Left ventricle myocardium superior (tissue), 1 donor: ENCODE data around the gene SRRM5. TPM values are rescaled to one million over a fixed set of nuclear protein-coding genes. Genes with fewer than 3 reads are reported as not detected.
"Not testable (repeated sequence)": the region's sequence is repeated elsewhere in the genome, so short reads cannot be mapped to it uniquely, and the experiment has no call there.

Source experiments
- ATAC-seq: fragments of 200-7000 bp; cut with Tn5 transposase; one replicate; pipeline ENCODE4 v1.9.1; 2020; ENCODE audit warnings: mild to moderate bottlenecking, moderate library complexity
- DNase-seq: peaks from one replicate; pipeline ENCODE4 v3.0.0-alpha.2; 2020
- intact Hi-C: fragments of 100-400 bp; cut with micrococcal nuclease; formaldehyde crosslinking; loops from one replicate; pipeline ENCODE4 v1.11.0; 2022
- total RNA-seq: library from RNA; stranded (reverse); fragmentation: NEBNext Ultra II Directional; extraction: Animal tissue kit (Norgen Biotek cat#: 25700); gene quantifications from one replicate; pipeline ENCODE4 v1.2.1, GENCODE V29; 2021
- donor health status: DM: no; HTN: yes; CAD: no; lungs with severe emphysema.

SRRM5 gene
- total RNA-seq, 1 donor from 2014 or later, result 0.20 TPM

DNA sequence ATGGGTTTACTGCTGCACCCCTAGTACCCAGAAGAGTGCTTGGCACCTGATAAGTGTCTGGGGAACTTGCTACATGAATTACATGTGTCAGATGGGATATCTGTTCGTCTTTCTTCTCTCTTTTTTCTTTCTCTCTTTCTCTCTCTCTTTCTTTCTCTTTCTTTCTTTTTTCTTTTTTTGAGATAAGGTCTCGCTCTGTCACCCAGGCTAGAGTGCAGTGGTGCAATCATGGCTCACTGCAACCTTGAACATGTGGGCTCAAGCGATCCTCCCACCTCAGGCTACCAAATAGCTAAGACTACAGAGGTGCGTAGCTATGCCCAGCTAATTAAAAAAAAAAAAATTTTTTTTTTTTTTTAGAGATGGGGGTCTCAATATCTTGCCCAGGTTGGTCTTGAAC, 21.6 kb downstream of the SRRM5 start:
- DNase-seq (no peak), ATAC-seq (no peak)
- intact Hi-C loops, result no loop called here

DNA sequence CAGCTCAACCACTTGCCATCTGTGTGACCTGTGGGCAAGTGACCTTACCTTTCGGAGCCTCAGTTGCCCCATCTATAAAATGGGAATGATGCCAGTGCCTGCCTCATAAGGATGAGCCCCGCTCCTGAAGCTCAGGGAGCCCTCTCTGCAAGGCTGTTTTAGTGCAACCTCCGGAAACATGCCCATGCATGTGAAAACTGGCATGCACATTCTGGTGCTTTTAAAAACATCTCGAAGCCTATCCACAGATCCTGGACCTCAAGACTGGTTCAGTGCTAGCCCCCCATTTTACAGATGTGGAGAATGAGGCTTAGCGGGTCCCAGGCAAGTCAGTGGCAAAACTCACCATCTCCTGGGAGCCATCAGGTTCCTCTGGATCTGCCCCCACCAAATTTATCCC, 22.2 kb downstream of the SRRM5 start:
- intact Hi-C loops, result no loop called here
- DNase-seq (no peak), ATAC-seq (no peak)

DNA sequence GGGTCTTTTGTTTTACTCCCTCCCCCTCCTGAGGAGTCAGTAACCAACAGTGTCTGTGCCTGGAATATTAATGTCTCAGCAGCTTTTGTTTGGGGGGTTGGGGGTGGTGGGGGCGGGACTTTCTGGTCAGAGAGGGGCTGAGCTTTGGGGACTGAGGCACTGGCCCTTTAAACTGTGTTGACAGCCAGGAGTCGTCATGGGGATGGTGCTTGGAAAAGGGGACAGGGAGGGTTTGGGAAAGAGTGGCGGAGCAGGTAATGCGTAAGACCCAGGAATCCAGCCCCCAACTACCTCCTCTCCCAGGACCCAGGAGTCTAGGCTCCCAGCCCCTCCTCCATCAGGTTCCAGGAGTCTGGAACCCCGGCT, 22.6 kb downstream of the SRRM5 start:
- no peak for ATAC-seq
- DNase-seq, result no peak
- intact Hi-C loops, result no loop called here

DNA sequence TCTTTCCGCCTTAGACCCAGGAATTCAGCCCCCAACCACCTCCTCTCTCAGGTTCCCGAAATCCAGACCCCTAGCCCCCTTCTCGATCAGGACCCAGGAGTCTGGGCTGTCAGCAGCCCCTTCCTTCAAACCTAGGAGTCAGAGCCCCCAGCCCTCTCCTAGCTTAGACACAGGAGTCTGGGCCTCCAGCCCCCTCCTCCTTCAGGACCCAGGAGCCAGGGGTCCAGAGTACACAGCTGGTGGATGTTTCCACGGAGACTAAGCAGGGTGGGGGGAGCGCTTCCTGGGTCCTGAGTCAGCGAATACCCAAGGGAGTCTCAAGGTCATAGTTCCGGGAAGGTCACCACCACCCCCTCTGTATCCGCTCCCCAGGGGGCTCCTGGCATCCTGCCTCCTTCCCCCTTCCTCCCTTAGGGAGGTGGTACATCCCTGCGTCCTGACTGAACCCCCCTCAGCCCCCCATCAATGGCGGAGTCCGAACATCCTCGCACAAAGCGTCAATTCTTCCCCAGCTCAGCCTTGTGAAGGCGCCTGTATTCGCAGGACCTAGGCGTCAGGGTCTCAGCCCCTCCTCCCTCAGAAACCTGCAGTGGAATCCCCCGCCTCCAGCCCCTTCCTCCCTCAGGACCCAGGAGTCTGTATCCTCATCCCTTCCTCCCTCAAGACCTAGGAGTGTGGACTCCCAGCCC, 23.1 kb downstream of the SRRM5 start:
- ATAC-seq, result no peak
- no peak for DNase-seq
- intact Hi-C loops, result no loop called here

DNA sequence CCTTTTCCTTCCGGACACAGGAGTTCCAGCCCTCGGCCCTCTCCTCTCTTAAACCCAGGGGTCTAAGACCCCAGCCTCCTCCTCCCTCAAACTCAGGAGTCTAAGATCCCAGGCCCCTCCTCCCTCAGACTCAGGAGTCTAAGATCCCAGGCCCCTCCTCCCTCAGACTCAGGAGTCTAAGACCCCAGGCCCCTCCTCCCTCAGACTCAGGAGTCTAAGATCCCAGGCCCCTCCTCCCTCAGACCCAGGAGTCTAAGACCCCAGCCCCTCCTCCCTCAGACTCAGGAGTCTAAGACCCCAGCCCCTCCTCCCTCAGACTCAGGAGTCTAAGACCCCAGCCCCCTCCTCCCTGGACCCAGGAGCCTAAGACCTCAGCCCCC, 23.7 kb downstream of the SRRM5 start:
- intact Hi-C loops, DNase-seq, ATAC-seq: not testable (repeated sequence)

DNA sequence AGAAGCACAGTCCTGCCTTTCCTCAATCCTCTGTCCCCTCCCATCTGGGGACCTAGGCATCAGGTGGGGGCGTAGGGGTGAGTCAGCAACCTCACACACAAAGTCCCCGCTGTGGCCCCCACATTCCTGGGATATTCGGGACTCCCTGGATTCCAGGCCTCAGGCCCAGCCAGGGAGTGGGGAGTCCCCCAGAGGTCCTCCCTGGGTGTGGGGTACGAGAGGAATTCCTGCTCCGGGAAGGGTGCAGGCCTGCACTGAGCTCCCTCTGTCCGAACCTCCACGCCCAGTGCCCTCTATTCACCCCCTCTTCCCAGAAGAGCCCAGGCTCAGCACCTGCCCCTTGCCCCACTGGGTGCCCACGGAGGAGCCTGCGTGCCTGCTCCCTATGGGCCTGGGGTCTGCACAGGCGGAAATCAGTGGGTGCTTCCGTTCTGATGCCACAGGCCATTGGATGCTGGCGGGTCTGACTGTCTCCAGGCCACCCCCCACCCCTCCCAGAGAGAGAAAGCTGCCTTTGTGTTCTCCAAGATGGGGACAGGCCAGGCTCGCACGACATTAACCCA, 24.3 kb downstream of the SRRM5 start:
- no peak for ATAC-seq
- intact Hi-C loops, result no loop called here
- DNase-seq, result no peak

DNA sequence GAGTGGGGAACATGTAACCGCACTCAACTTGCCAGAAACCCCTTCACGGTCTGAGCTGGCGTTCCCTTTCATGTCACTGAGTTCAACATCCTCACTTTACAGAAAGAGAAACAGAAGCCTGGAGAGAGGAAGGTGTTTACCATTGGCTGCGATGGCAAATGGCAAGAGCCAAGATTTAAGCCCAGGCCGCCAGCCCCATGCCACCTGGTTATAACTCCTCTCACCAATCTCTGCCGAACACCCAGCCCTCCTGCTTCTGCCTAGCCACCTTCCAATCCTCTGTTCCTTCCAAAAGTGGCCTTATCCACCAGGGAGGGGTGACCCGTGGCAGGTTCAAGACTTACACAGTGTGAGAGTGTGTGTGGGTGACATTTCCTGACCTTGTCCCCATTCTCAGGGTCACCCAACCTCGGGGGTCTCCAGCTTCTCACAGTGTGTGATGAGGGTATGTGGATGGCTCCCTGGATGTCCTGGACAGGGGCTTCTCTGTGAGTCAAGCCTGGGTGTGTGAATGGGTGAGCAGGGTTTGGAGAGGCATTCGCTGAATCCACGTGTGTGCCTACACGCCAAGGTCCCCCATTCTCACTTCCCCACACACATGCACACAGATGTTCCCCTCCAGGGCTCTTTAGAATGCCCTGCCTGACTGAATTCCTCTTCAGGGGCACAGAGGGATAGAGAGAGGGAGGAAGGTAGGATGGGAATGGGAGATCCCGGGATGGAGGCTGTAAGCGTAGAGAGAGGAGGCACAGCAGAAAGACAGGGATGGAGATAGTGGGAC, 26.5 kb downstream of the SRRM5 start:
- intact Hi-C loops, result no loop called here
- no peak for ATAC-seq
- no peak for DNase-seq

DNA sequence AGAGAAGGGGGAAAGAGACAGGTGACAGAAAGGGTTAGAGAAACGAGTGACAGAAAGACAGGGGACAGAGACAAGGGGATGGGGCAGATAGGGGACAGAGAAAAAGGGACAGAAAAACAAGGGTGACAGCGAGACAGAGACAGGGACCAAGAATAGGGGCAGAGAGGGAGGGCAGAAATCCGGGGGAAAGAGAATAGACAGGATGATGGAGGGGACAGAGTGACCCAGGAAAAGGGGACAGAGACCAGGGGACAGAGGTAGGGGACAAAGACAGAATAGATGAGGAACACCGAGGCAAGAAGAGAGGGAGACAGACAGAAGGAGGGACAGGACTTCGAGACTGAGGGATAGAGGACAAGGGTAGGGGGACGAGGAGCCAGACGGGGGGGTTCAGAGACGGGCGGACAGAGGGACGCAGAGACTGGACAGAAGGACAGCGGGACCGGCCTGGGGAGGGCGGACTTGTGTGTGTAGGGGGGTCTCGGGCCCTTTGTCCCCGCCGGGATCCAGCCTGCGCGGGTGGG, 27.2 kb downstream of the SRRM5 start:
- intact Hi-C loops, result no loop called here
- DNase-seq (no peak), ATAC-seq (no peak)

DNA sequence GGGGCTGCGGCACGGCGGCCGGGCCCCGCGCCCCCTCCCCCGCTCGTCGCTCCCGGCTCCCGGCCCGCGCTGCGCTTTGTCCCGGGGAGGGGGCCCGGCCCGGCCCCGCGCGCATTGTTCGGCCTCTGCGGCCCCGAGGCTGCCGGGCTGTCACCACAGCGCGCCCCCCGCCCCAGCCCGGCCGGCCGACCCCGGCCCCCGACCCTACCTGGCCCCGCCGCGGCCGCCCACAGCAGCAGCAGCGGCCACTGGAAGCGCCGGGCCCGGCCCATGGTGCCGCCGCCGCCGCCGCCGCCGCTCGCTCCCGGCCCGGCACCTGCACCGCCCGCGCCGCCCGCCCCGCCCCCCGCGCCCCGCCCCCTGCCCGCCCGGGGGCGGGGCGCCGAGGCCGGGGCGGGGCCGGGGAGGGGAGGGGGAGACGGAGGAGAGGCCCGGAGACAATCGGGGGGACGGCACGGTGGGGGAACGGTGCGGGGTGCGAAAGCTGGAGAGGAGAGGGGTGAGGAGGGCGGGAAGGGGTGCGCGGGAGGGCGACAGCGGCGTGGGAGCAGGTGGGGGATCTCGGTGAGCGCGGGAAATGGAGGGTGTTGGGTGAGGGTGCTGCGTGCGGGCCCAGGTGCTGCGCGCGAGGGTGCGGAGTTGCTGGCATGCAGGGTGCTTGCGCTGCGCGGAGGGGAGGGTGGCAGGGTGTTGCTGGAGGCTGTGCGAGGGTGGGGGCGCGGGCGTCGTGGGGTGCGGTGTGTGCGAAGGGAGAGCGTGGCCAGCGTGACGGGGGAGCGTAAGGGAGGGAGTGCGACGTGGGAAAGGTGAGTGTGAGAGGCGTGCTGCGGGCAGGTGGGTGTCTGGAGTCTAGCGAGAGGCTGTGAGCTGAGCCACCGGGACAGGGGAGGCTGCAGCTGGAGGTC, 27.9 kb downstream of the SRRM5 start, which contains the start of gene CADM4:
Gene CADM4, minus strand, starts transcription at position 332 of the 905 bp plus-strand sequence. Its CDS starts 60 bp downstream, at position 272.
- DNase-seq, result peak; percentile 50
- peak; percentile 81 for ATAC-seq
- intact Hi-C loops, result no loop called here

DNA sequence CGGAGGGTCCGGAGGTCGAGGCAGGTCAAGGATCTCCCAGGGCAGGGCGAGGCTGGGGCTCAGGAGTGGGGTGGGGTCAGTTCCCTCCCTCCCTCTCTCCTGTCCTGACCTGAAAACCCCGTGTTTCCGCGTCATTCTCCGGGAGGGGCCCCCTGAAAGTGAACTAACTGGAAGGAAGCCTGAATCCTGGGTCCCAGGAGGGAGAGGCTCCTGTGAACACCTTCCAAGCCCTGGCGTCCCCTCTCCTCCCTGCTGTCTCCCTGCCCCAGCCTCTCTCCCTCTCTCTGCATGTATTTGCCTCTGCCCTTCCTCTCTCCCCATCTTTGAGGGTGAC, 28.5 kb downstream of the SRRM5 start:
- ATAC-seq (peak; percentile 11), DNase-seq (no peak)
- intact Hi-C loops, result no loop called here

DNA sequence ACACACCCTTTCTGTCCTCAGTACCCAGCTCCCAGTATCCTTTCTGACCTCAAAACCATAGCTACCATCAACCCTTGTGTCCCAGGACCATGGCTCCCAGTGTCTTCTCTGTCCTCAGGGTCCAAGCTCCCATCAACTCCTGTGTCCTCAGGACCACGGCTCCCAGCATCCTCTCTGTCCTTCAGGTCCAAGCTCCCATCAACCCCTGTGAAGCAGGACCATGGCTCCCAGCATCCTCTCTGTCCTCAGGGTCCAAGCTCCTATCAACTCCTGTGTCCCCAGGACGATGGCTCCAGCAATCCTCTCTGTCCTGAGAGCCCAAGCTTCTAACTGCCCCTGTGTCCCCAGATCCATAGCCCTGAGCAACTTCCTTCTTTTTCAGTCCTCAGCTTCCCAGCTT, 29.4 kb downstream of the SRRM5 start:
- intact Hi-C loops, result no loop called here
- DNase-seq (no peak), ATAC-seq (no peak)

DNA sequence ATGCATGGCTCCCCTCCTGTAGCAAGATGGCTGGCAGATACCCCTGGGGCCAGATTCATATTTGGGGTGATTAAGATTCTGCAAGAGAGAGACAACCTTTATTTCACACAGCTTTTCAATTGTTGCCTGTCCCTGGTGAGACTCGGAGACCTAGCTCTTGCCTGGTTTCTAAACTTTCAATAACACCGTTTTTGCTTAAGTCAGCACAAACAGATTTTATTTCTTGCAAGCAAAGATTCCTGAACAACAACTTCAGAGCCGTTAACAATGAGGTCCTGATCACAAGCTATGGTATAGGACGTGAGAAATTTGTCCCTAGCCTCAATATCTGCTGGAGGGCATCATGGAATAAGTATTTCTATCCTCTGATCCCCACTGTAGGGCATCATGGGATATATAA, 30.6 kb downstream of the SRRM5 start:
- intact Hi-C loops, result no loop called here
- ATAC-seq, result no peak
- no peak for DNase-seq

DNA sequence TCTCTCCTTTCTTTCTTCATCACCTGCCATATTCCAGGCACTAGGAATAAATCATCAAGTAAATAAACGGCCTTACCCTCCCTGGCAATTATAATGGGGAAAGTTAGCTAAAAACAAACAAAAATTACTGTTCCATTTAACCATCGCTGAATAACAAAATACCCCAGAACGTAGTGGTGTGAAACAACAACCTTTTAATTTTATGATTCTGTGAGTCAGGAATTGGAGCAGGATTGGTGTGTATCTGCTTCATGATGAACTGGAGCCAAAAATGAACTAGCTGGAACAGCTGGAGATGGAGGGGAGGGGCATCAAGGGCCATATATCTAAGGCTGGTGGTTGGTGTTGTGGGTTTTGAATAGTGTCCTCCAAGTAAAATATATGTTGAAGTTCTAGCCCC, 31.4 kb downstream of the SRRM5 start:
- ATAC-seq (no peak), DNase-seq (no peak)
- intact Hi-C loops, result no loop called here

DNA sequence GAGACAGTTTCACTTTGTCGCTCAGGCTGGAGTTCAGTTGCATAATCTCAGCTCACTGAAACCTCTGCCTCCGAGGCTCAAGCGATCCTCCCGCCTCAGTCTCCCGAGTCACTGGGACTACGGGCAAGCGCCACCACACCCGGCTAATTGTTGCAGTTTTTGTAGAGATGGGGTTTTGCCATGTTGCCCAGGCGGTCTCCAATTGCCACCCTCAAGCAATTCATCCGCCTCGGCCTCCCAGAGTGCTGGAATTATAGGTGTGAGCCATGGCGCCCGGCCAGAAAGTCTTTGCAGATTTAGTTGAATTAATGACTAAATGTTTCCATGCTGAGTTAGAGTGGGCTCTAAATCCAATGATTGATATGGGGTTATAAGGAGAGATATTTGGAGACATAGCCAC, 32.3 kb downstream of the SRRM5 start:
- intact Hi-C loops, result no loop called here

DNA sequence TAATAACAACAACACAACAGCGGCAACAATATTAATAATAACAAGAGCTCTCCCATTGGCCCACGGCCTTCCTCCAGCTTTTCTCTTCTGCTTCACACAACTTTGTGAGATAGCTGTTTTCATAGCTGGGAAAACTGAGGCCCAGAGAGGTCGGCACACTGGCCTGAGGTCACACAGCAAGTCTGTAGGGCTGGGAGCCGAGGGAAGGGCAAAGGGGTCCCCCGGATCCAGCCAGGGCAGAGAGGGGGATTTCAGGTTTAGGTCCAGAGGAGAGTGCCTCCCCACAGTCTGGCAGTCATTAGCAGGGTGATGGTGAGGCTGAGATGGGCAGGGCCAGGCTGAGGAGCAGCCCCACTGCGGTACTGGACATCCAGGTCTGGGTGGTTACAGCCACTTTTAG, 36.7 kb downstream of the SRRM5 start:
- DNase-seq (no peak), ATAC-seq (no peak)
- intact Hi-C loops, result no loop called here

More for the DNA sequence above, 32.3 kb downstream of the SRRM5 start:
- DNase-seq (no peak), ATAC-seq (no peak)

DNA sequence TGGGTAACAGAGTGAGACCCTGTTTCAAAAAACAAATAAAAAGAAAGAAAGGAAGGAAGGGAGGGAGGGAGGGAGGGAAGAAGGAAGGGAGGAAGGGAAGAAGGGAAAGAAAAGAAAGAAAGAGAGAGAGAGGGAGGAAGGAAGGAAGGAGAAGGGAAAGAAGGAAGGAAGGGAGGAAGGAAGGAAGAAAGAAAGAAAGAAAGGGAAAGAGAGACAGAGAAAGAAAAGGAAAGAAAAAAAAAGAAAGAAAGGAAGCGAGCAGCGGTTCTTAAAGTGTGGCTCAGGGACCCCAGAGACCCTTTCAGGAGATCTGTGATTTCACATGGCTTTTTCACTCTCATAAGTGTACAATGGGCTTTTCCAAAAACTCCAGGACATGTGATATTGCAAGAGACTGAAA, 37.6 kb downstream of the SRRM5 start:
- DNase-seq (no peak), ATAC-seq (no peak)
- intact Hi-C loops, result no loop called here

DNA sequence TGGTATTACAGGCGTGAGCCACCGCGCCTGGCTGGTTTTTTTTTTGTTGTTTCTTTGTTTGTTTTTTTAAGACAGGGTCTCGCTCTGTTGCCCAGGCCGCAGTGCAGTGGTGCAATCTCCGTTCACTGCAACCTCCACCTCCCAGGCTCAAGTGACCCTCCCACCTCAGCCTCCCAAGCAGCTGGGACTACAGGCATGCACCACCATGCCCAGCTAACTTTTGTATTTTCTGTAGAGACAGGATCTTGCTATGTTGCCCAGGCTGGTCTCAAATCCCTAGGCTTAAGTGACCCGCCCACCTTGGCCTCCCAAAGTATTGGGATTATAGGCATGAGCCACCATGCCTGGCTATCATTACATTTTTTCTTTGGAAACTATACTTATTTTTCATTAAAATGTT, 38.4 kb downstream of the SRRM5 start:
- intact Hi-C loops, ATAC-seq, DNase-seq: not testable (repeated sequence)

DNA sequence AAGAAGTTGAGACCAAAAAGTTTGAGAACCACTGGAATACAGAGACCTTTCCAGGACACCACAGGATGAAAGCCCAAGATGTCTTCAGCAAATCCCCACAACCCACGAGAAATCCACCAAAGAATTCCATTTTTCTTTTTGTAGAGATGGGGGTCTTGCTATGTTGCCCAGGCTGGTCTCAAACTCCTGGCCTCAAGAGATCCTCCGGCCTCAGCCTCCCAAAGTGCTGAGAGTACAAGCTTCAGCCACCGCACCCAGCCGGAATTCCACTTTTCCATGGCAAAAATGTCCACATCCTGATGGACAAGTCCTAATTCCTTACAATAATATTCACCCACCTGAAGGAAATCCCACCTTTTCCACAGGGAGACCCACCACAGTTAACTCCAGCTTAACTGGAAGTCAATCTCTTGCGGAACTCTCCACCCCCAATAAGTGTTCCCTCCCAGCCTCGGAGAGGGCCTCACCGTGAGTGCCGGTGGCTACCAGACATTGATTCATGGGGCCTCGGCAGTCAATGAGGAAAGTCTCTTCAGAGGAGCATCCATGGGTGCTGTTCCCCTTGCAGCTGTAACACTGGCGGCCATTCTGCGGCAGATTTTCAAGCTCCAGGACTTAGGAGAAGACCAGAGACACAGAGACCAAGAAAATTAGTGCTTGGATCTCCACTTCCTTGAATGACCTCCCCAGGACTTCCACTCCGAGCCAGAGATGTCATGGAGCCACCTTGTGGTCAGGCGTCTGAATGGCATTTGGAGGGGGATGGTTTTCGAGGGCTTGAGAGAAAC, 40.1 kb downstream of the SRRM5 start:
- peak; percentile 80 for ATAC-seq
- DNase-seq, result peak; percentile 60
- intact Hi-C loops, result no loop called here

DNA sequence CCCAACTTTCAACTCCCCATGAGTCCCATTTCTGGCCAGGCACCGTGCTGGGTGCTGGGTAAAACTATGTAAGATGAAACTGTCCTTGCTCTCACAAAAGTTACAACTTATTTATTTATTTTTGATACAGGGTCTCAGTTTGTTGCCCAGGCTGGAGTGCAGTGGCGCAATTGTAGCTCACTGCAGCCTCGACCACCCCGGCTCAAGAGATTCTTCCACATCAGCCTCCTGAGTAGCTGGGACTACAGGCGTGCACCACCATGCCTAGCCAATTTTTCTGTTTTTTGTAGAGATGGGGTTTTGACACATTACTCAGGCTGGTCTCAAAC, 40.6 kb downstream of the SRRM5 start:
- DNase-seq, result no peak
- intact Hi-C loops, result no loop called here
- ATAC-seq, result no peak
